ENCODE data around the gene PSMG4.

Gene PSMG4

GRCh38 chr6:3258720-3259490 is at the start of gene PSMG4:
Gene PSMG4, plus strand, starts transcription at chr6:3258947. Its CDS starts 76 bp downstream, at chr6:3259023.
- DNase-seq, result peak; percentile 85

- no peak for DNase-seq
Measured at GRCh38 chr6:3209114-3210023, 49.4 kb upstream of the PSMG4 start.

GRCh38 chr6:3210024-3210610 is 48.6 kb upstream of the PSMG4 start:
- no peak for DNase-seq

- no peak for DNase-seq
Measured at GRCh38 chr6:3211681-3212080, 47.1 kb upstream of the PSMG4 start.

GRCh38 chr6:3212261-3212660 is 46.5 kb upstream of the PSMG4 start:
- DNase-seq, result no peak

GRCh38 chr6:3213334-3213695 is 45.4 kb upstream of the PSMG4 start:
- no peak for DNase-seq

GRCh38 chr6:3214898-3215297 is 43.8 kb upstream of the PSMG4 start:
- no peak for DNase-seq

GRCh38 chr6:3217286-3217685 is 41.5 kb upstream of the PSMG4 start:
- no peak for DNase-seq

- no peak for DNase-seq
Measured at GRCh38 chr6:3218266-3218665, 40.5 kb upstream of the PSMG4 start.

GRCh38 chr6:3220366-3220765 is 38.4 kb upstream of the PSMG4 start:
- DNase-seq, result no peak

GRCh38 chr6:3221578-3221977 is 37.2 kb upstream of the PSMG4 start:
- DNase-seq, result no peak

- peak; percentile 90 for DNase-seq
Measured at GRCh38 chr6:3222506-3223038, 36.2 kb upstream of the PSMG4 start.

GRCh38 chr6:3226042-3226441 is 32.7 kb upstream of the PSMG4 start:
- DNase-seq, result no peak

GRCh38 chr6:3226481-3227362 is 32.0 kb upstream of the PSMG4 start:
- DNase-seq, result peak; percentile 46

- DNase-seq, result peak; percentile 97
Measured at GRCh38 chr6:3227363-3228045, 31.2 kb upstream of the PSMG4 start, which contains the start of gene TUBB2B. Gene TUBB2B, minus strand, starts transcription at chr6:3227653. Its CDS starts 110 bp downstream, at chr6:3227543.

- peak; percentile 86 for DNase-seq
Measured at GRCh38 chr6:3228046-3228671, 30.6 kb upstream of the PSMG4 start.

GRCh38 chr6:3228771-3229565 is 29.8 kb upstream of the PSMG4 start:
- DNase-seq, result peak; percentile 86

- peak; percentile 79 for DNase-seq
Measured at GRCh38 chr6:3229566-3230178, 29.1 kb upstream of the PSMG4 start.

- no peak for DNase-seq
Measured at GRCh38 chr6:3230256-3230882, 28.4 kb upstream of the PSMG4 start.
